Measurements from ENCODE around the gene KLHL29.

The KLHL29 gene

GRCh38 chr2:23399674-23400261 lies 14.8 kb downstream of the KLHL29 start:
- no peak for DNase-seq (ENCODE audit: low spot score)

- DNase-seq (ENCODE audit: low spot score) = no peak
These were observed 15.7 kb downstream of the KLHL29 start for GRCh38 chr2:23400703-23401102.

- DNase-seq (ENCODE audit: low spot score) = no peak
These were observed 16.6 kb downstream of the KLHL29 start for GRCh38 chr2:23401427-23402204.

DNA sequence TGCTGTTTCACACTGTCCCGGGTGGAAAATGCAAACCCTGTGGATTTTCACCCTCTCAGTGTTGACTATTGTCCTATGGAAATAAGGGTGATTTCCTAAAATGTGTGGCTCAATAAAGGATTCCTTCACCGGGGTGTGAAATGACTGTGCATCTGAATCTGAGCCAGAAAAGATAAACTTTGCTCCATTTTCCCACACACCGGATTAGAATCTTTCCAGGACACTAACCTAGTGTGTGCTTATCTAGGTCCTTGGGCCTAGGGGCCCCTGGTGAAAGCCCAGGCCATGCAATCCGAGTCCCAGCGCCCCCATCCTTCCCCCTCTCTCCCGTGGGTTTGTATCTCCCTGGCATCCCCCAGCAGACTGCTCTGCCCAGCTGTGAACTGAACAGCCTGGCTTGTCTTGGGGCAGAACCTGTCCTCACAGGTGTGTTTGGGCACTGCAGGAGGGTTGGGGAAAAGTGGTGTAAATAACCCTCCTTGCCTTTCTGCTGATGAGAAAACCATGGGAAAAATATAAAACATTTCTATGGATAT lies 17.3 kb downstream of the KLHL29 start:
- DNase-seq (ENCODE audit: low spot score) = no peak

- peak; percentile 55 for DNase-seq (ENCODE audit: low spot score)
These were observed 19.4 kb downstream of the KLHL29 start for GRCh38 chr2:23404426-23404825.

DNA sequence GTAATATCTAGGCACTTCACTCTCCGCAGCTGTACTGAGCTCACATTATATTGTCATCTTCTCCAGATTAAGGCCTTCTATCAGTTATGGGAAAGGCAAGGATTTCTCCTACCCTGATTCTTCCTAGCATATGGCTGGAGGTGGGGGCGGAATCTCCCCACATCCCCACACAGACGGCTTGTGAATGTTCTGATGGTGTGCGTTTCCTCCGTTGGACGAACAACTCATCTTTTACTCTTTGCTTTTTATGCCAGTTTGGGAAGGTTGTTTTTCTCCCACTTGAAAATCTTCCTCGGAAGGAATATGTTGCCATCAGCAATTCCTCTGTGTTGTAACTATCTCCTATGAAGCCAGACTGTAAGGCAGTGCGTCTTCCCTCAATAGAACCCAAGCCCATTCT lies 24.3 kb downstream of the KLHL29 start:
- no peak for DNase-seq (ENCODE audit: low spot score)

- no peak for DNase-seq (ENCODE audit: low spot score)
These were observed 25.6 kb downstream of the KLHL29 start for GRCh38 chr2:23410596-23410995.

- peak; percentile 74 for DNase-seq (ENCODE audit: low spot score)
These were observed 26.9 kb downstream of the KLHL29 start for GRCh38 chr2:23411752-23412431.

- no peak for DNase-seq (ENCODE audit: low spot score)
These were observed 27.7 kb downstream of the KLHL29 start for GRCh38 chr2:23412556-23413155.

DNA sequence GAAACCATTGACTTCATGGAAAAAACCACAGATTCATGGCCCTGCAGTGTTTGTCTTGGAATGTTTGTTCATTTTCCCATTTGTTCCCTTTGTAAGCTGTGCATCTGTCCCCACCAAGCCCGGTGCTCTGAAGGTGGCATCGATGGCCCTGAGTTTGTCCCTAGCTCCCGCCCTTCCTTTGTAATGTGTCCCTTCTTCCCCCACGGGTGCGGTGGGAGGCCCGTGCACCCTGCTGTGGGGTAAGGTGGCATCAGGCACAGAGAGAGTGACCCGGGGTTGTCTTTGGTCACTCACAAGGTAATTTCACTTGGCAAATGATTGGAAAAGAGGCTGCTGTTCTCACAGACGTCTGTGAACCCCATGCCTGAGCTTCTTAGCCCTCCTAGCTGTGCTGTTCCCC lies 28.7 kb downstream of the KLHL29 start:
- DNase-seq (ENCODE audit: low spot score) = no peak

DNA sequence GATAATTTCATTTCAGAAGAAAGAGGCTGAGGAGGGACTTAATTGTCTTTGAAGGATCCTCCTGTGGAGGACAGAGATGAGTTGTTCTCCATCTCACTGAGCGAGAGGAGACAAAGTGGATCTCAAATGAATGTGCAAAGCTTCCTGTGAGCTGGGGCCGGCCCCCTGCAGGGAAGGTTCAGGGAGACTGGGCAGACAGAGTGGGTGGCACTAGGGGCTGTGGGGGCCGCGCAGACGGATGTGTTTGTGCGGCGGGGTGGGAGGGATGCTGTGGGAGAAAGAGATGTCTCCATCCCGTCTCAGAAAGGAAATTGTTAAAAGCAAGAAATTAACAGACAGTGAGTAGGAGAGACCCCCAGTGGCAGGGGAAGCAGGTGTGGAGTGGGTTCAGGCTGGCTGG lies 29.1 kb downstream of the KLHL29 start:
- DNase-seq (ENCODE audit: low spot score) = no peak

- DNase-seq (ENCODE audit: low spot score) = no peak
These were observed 29.9 kb downstream of the KLHL29 start for GRCh38 chr2:23414871-23415270.

GRCh38 chr2:23417310-23417709 lies 32.3 kb downstream of the KLHL29 start:
- DNase-seq (ENCODE audit: low spot score) = no peak

GRCh38 chr2:23418056-23418455 lies 33.1 kb downstream of the KLHL29 start:
- no peak for DNase-seq (ENCODE audit: low spot score)

DNA sequence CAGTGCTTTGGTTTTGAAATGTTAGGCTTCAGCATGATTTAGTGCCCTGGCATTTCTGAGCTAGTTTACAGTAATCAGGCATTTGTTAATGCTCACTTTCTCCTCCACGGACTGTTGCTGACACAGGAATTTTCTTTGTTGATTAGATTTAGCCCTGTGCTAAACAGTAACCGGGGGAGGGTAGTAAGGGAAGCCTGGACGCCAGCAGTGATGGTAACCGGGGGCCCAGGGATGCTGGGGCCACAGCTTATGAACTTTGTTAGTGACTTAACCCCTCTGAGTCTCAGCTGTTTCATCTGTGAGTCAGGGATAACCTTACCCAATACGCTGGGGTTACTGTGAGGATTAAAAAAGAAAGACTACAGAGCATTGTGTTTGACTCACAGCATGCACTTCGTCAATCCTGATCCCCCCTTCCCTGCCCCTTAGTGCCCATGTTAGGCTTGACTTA lies 33.5 kb downstream of the KLHL29 start:
- peak; percentile 89 for DNase-seq (ENCODE audit: low spot score)

GRCh38 chr2:23419171-23420090 lies 34.5 kb downstream of the KLHL29 start:
- DNase-seq (ENCODE audit: low spot score) = peak; percentile 14

DNA sequence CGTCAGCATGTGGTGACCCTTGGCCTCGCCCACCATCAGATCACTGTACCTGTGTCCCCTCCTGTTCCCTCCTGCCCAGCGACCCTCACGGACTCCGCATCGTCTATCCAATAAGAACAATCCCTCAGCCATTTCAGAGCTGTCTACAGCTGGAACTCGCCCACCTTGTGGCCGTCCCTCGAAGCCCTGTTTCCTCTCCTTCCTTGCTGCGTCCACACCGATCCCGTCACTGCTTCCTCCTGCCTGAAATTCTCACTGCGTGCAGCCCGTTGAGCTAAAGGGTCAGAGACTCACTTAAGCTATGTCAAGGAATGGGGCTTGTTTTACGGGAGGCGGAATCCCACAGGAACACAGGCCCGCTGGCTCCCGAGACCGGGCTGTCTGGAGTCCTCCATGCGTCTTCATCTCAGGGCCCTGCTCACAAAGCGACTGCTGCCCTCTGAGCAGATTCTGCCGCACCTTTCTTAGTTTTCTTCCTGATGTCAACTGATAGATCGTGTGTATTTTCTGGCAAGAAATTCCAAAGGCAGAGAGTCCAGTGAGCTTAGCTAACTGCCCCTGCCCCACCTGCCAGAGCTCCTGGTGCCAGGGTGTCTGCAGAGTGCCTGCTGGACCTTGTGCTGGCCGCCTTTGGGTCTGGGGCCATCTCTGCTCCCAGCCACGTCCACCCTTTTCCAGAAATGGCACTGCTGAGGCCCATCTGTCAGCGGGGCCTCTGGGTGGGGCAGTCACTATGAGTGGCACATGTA lies 35.3 kb downstream of the KLHL29 start:
- DNase-seq (ENCODE audit: low spot score) = no peak

DNA sequence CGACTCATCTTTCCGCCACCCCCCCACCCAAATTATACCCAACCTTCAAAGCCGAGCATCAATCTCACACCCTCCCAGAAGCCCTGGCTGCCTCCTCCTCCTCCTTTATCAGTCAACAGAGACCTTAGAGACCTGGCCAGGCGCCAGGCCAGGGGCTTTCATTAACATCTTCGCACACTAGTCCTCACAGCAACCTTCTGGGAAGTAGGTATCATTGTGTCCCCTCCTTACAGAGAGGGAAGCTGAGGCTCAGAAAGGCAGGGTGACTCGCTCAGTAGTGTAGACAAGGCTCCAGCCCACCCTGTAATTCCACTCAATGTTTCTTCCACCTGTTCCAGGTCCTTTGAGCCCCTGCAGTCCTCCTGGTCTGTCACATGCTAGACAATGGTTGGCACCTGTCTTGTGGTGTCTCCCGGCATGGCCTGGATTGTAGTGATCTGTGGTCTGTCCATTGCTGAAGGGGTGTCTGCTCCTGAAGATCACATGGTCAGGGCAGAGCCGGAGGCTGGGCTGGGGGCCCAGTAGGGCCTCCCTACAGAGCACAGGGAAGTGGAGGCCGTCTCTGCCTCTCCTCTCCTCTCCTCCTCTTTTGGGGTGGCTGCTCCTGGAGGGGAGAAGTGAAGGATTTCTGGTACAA lies 36.0 kb downstream of the KLHL29 start:
- no peak for DNase-seq (ENCODE audit: low spot score)

- no peak for DNase-seq (ENCODE audit: low spot score)
These were observed 37.4 kb downstream of the KLHL29 start for GRCh38 chr2:23422089-23423061.

All from AG08396 (cell line).